Nephron (organoid): Measurements from ENCODE around the gene PANK3.

Source experiments
- H3K27ac Mint-ChIP-seq, 3 experiments: 2 replicates each; pipeline ENCODE4 v1.8.0; 2020; ENCODE audit warnings: mixed read lengths in 3 of 3, mild to moderate bottlenecking in 2 of 3, moderate library complexity in 1 of 3
- H3K27me3 Mint-ChIP-seq: 2 replicates; pipeline ENCODE4 v1.8.0; 2021; ENCODE audit warnings: low read depth, mild to moderate bottlenecking, moderate library complexity, mixed read lengths
- H3K36me3 Mint-ChIP-seq: 2 replicates; pipeline ENCODE4 v1.8.0; 2020; ENCODE audit warnings: low read depth, mixed read lengths
- H3K4me1 Mint-ChIP-seq: 2 replicates; pipeline ENCODE4 v1.8.0; 2020; ENCODE audit warnings: mixed read lengths
- H3K4me3 Mint-ChIP-seq, 3 experiments: 2 replicates each; pipeline ENCODE4 v1.8.0; 2020; ENCODE audit warnings: mild to moderate bottlenecking in 3 of 3, mixed read lengths in 3 of 3, moderate library complexity in 2 of 3
- H3K9me3 Mint-ChIP-seq: 2 replicates; pipeline ENCODE4 v1.8.0; 2020; ENCODE audit warnings: mixed read lengths
- CTCF ChIP-seq, 3 experiments: fragments of 200-600 bp; sonication (generic); IDR thresholded peaks; one replicate each; pipeline ENCODE4 v1.5.0; 2021; ENCODE audit warnings: antibody characterized with exemption in 3 of 3; ENCODE audit not compliant: unreplicated experiment in 3 of 3

Gene PANK3

DNA sequence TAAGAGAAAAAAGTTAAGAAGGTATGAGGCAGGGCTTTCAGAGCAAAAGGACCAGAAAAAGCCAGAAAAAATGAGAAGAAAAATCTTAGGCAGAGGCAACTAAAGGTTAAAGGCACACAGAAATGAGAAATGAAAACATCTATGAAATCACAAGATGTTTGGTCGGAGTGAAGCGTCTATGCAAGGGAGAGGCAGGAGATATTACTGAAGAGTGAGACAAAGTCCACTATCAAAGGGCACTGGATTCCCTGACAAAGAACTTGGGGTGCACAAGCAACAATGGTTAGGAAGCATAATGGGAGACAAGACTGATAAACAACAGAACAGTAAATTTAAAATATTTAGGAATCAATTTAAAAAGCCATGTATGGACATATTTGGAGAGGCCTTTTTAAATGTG, 16.9 kb downstream of the PANK3 start:
- Mint-ChIP-seq H3K4me1 (no peaks in the 10 kb centered on the region), H3K36me3 (peaks cover 69% of the 10 kb centered on the region), H3K9me3 (no peaks in the 10 kb centered on the region), H3K4me3 (no peak overlapping the region), H3K27ac (no peak overlapping the region), H3K27me3 (no peaks in the 10 kb centered on the region)
- no peak for TF ChIP-seq CTCF (IDR thresholded peaks at IDR 0.05; ENCODE audit: unreplicated experiment in 3 of 3)

GRCh38 chr5:168557389-168557788, 21.8 kb downstream of the PANK3 start:
- Mint-ChIP-seq H3K27me3 (no peaks in the 10 kb centered on the region), H3K9me3 (no peaks in the 10 kb centered on the region), H3K36me3 (peaks cover 83% of the 10 kb centered on the region), H3K27ac (no peak overlapping the region), H3K4me3 (no peak overlapping the region), H3K4me1 (no peaks in the 10 kb centered on the region)
- no peak for TF ChIP-seq CTCF (IDR thresholded peaks at IDR 0.05; ENCODE audit: unreplicated experiment in 3 of 3)

DNA sequence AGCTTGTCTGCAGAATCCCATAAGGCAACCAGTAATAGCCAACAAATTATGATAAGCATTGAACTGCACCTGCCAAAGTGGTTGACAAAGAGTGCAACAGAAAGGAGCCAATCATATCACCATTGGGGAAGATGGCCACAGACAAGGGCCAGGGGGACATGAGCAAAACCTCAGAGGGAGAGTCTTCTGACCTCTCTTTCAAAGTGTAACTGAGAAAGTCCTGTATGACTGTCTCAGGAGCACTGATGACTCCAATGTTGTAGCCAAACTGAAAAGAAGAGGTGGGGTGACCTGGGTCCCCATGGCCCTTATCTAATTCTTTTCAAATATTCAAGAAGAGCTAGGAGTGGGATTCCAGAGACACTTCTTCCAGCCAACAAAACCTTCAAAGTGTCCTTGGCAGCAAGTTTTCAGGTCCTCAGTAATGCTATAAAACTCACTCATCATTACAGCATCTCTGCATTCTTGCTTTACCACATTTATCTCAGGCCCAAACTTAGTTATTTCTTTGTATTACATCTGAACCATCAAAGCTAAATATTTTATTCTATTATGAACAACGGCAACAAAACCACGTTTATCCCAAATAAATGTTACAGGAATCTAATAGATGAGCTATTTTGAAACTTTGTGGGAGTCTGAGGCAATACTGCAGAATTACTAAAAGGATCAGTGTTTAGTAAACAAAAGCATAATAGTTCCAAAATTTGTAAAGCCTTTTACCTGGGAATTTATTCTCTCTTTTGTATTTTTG, 25.6 kb downstream of the PANK3 start:
- Mint-ChIP-seq H3K4me3 (no peak overlapping the region), H3K27ac (no peak overlapping the region), H3K27me3 (no peaks in the 10 kb centered on the region), H3K36me3 (peaks cover 80% of the 10 kb centered on the region), H3K4me1 (no peaks in the 10 kb centered on the region), H3K9me3 (no peaks in the 10 kb centered on the region)
- TF ChIP-seq CTCF (IDR thresholded peaks at IDR 0.05; ENCODE audit: unreplicated experiment in 3 of 3) = no peak

DNA sequence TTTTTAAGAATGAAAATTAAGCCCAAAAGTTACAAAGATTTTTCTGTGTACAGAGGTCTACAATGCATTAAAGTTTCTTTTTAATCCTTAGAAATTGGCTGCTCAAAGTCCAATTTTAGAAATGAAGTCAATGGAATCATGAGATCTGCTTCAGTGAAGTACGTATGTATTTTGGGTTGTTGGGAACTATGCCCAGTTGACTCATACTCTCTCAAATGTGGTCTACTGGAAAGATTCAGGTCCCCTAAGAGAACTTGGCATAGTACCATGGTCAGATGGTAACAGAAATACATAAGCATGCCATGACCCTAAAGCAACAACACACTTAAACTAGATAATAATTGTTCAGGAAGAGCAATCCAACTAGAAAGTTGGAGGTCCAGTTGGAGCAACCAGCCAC, 27.0 kb downstream of the PANK3 start:
- no peaks in the 10 kb centered on the region for H3K9me3 Mint-ChIP-seq
- no peak for TF ChIP-seq CTCF (IDR thresholded peaks at IDR 0.05; ENCODE audit: unreplicated experiment in 3 of 3)
- H3K27me3 Mint-ChIP-seq = no peaks in the 10 kb centered on the region
- H3K4me3 Mint-ChIP-seq = no peak overlapping the region
- no peaks in the 10 kb centered on the region for H3K4me1 Mint-ChIP-seq
- no peak overlapping the region for H3K27ac Mint-ChIP-seq
- H3K36me3 Mint-ChIP-seq = peaks cover 79% of the 10 kb centered on the region

- Mint-ChIP-seq H3K4me1 (no peaks in the 10 kb centered on the region), H3K9me3 (no peaks in the 10 kb centered on the region), H3K27ac (no peak overlapping the region), H3K36me3 (peaks cover 72% of the 10 kb centered on the region), H3K4me3 (no peak overlapping the region), H3K27me3 (no peaks in the 10 kb centered on the region)
- no peak for TF ChIP-seq CTCF (IDR thresholded peaks at IDR 0.05; ENCODE audit: unreplicated experiment in 3 of 3)
Observed at GRCh38 chr5:168550656-168551055, 28.5 kb downstream of the PANK3 start.

DNA sequence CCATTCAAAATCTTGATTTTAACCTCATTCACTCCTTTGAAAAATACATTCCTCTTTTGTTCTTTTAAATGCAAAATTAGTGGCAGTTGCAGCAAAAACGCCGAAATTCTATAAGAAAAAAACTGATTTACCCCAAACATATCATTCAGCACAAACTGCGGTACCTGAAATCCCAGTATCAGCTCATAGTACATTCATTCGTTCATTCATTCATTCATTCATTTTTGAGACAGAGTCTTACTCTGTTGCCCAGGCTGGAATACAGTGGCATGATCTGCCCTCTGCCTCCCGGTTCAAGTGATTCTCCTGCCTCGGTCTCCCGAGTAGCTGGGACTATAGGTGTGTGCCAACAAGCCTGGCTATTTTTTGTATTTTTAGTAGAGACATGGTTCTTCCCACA, 29.6 kb downstream of the PANK3 start:
- H3K27ac Mint-ChIP-seq = no peak overlapping the region
- TF ChIP-seq CTCF (IDR thresholded peaks at IDR 0.05; ENCODE audit: unreplicated experiment in 3 of 3) = no peak
- H3K4me3 Mint-ChIP-seq = no peak overlapping the region
- no peaks in the 10 kb centered on the region for H3K9me3 Mint-ChIP-seq
- no peaks in the 10 kb centered on the region for H3K4me1 Mint-ChIP-seq
- peaks cover 70% of the 10 kb centered on the region for H3K36me3 Mint-ChIP-seq
- H3K27me3 Mint-ChIP-seq = no peaks in the 10 kb centered on the region
